ENCODE data around the gene MIDN. TPM values are rescaled to one million over a fixed set of nuclear protein-coding genes. Genes with fewer than 3 reads are reported as not detected.

MIDN gene
- total RNA-seq, 1 donor = 23.2 TPM

- no peak for TF ChIP-seq CTCF (IDR thresholded peaks at IDR 0.05; ENCODE audit: insufficient read depth, low read length)
- no peak overlapping the region for H3K4me3 ChIP-seq (ENCODE audit: low read depth, low read length)
- no peak for DNase-seq (ENCODE audit: low read depth)
These were observed 31.0 kb upstream of the MIDN start for GRCh38 chr19:1217366-1217765.

GRCh38 chr19:1218751-1219567 is 29.4 kb upstream of the MIDN start:
- TF ChIP-seq CTCF (IDR thresholded peaks at IDR 0.05; ENCODE audit: insufficient read depth, low read length) = no peak
- no peak for DNase-seq (ENCODE audit: low read depth)
- H3K4me3 ChIP-seq (ENCODE audit: low read depth, low read length) = no peak overlapping the region

- TF ChIP-seq CTCF (IDR thresholded peaks at IDR 0.05; ENCODE audit: insufficient read depth, low read length) = no peak
These were observed 28.5 kb upstream of the MIDN start for GRCh38 chr19:1219786-1220476.

GRCh38 chr19:1220477-1220930 is 27.9 kb upstream of the MIDN start:
- peak; percentile 21 for TF ChIP-seq CTCF (IDR thresholded peaks at IDR 0.05; ENCODE audit: insufficient read depth, low read length)

More at GRCh38 chr19:1219786-1220476, 28.5 kb upstream of the MIDN start:
- DNase-seq (ENCODE audit: low read depth) = no peak
- no peak overlapping the region for H3K4me3 ChIP-seq (ENCODE audit: low read depth, low read length)

GRCh38 chr19:1220976-1221903 is 27.1 kb upstream of the MIDN start:
- peak; percentile 72 for TF ChIP-seq CTCF (IDR thresholded peaks at IDR 0.05; ENCODE audit: insufficient read depth, low read length)
- DNase-seq (ENCODE audit: low read depth) = peak; percentile 51
- no peak overlapping the region for H3K4me3 ChIP-seq (ENCODE audit: low read depth, low read length)

More at GRCh38 chr19:1220477-1220930, 27.9 kb upstream of the MIDN start:
- no peak overlapping the region for H3K4me3 ChIP-seq (ENCODE audit: low read depth, low read length)
- DNase-seq (ENCODE audit: low read depth) = no peak

- no peak for DNase-seq (ENCODE audit: low read depth)
- no peak for TF ChIP-seq CTCF (IDR thresholded peaks at IDR 0.05; ENCODE audit: insufficient read depth, low read length)
- H3K4me3 ChIP-seq (ENCODE audit: low read depth, low read length) = no peak overlapping the region
These were observed 26.5 kb upstream of the MIDN start for GRCh38 chr19:1221904-1222255.
